GM18505 (cell line): ENCODE measurements around the gene STARD3NL.
"Not testable (repeated sequence)": the region's sequence is repeated elsewhere in the genome, so short reads cannot be mapped to it uniquely, and the experiment has no call there.

ENCODE experiments used
- ATAC-seq: cut with Tn5 transposase; IDR thresholded peaks from one replicate; pipeline ENCODE4 v1.9.1; 2021; ENCODE audit not compliant: unreplicated experiment
- POLR2A ChIP-seq: IDR thresholded peaks from 4 replicates; pipeline ENCODE4 v1.6.1; 2011; ENCODE audit warnings: borderline replicate concordance; ENCODE audit not compliant: insufficient read depth, insufficient read length; ENCODE audit errors: extremely low read depth

Gene STARD3NL

DNA sequence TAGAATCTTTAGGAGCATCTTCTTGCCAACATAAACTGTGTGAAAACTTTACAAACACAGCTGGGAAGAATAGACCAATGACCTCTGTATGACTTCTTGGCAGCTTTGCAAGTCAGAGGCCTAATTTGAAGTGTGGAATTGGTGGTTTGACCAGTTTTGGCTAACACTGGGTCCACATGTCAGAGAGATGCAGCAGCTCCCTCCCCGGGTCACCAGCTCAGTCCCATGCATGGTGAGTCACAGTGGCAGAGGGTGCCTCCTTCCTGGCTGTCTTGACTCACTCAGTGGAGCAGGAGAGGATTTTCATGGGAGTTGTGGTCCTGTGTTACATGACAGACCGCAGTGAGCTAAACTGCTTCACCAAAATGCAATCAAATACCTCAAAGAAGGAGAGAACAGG, 8.2 kb upstream of the STARD3NL start:
- no peak for TF ChIP-seq POLR2A
- no peak for ATAC-seq

DNA sequence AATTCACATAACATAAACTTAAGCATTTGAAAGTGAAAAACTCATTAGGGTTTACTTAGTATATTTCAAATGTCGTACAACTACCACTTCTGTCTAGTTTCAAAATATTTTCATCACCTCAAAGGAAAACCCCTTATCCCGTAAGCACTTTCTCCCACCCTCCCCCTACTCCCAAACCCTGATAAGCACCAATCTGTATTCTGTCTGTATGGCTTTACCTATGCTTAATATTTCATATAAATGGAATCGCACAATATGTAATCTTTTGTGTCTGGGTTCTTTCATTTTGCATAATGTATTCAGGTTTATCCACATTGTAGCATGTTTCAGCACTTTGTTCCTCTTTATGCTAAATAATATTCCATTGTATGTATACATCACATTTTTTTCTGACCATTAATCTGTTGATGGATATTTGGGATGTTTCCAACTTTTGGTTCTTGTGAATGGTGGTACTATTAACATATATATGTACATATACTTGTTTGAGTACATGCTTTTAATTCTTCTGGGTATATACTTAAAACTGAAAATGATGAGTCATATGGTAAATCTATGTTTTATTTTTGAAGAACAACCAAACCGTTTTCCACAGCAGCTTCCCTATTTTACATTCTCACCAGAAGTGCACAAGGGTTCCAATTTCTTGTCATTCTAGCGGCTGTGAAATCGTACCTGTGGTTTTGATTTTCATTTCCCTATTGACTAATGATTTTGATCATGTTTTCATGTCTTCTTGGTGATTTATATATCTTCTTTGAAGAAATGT, 6.2 kb upstream of the STARD3NL start:
- ATAC-seq: peak; percentile 65
- TF ChIP-seq POLR2A: no peak

DNA sequence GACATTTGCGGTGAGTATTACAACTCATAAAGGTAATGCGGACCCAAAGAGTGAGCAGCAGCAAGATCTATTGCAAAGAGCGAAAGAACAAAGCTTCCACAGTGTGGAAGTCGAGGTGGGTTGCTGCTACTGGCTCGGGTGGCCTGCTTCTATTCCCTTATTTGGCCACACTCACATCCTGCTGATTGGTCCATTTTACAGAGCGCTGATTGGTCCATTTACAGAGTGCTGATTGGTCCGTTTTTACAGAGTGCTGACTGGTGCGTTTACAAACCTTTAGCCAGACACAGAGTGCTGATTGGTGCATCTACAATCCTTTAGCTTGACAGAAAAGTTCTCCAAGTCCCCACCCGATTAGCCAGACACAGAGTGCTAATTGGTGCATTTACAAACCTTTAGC, 2.5 kb upstream of the STARD3NL start:
- ATAC-seq: not testable (repeated sequence)

DNA sequence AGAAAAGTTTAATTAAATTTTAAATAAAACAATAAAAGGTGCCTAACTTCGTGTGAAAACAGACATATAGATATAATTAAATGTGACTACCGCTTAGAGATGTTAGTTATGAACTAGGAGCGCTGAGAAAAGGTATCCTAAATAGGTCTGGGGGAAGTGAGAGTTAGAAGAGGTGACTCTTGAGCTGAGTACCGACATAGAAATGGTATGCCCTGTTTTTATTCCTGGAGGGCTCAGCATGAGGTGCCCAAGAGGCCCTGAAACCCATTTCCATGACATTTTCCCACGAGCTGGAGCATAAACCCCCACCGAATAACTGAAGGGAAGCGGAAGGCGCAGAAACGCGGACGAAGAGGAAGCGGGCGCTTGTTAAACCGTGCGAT, 433 bp upstream of the STARD3NL start:
- no peak for TF ChIP-seq POLR2A
- ATAC-seq: peak; percentile 5

DNA sequence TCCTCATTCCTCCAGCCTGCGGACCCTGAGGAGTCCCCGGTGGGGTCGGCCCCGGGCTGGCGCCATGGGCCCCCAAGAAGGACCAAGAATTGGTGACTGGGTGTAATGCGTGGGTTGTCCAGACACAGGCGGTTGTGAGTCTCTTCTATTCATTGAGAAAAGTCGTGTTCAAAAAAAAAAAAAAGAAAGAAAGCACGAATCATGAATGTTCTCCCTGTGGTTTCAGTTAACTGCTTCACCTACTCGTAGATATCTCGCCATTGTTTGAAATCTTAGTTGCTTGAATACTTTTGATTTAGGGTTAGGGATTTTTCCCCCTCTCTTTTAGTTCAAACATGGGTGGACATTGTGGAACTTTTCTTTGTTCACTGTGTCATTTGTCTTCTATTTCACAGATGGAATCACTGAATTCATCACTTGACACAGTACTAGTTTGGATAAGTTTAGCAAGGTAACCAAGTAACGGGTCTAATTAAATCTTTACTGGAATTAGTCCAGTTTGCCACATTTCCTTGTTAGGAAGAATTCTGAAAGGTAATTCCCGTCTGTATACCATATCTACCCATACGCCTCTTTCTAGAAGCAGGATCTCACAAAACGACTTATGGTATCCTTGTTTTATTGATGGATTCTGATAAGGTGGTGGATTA, 775 bp downstream of the STARD3NL start:
- TF ChIP-seq POLR2A: no peak
- peak; percentile 29 for ATAC-seq

DNA sequence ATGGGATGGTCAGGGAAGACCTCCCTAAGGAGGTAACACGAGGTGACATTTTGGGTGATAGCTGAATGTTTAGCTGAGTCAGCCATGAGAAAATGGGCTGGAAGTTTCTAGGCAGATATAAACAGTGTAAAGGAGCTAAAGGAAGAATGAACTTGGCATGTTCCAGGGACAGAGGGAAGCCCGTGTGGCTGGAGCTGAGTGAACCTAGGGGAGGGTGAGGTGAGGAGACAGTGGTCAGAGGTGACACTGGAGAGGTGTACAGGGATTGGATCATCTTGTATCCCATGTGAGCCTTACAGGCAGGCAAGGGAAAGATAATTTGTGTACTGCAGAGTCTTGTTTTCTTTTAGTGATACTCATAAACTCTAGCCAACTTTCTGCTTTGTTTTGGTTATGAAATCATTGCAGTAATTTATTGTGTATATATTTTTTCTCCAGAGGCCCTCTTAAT, 1.8 kb downstream of the STARD3NL start:
- no peak for ATAC-seq
- no peak for TF ChIP-seq POLR2A

DNA sequence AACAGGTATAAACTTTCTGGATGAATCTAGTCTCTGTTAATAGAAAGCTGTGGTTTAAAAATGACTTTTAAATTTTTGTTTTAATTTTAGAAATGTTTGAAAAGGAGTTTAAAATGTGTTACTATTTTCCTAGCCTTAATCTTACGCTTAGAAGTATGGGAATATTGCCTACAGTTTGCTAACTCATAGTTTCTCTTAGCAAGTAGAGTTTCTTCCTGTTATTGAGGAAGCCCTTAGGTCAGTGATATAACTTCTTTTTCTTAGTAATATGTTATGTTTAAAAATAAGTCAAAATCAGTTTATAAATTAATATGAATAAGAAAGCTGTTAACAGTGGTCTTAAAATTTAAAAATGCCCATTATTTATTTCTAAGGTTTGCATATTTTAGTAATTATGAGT, 3.1 kb downstream of the STARD3NL start:
- no peak for TF ChIP-seq POLR2A
- no peak for ATAC-seq

DNA sequence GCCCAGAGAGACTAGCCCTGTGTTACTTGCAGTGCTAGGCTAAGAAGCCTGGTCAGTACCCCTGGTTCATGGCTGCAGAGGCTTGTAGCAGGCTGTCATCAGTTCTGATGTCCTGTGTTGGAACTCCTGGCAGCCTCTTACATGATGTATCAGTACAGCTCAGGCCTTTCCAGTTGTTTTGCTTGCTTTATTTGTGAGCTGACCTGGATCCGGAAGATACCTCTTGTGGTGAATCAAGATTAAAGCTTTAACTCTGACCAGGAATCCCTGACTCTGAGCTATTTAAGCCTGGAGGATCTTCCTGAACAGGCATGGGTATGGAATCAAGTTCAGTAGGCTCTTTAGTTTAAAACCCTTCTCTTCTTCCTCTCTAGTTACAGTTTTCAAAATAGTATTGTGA, 4.4 kb downstream of the STARD3NL start:
- no peak for ATAC-seq
- no peak for TF ChIP-seq POLR2A

DNA sequence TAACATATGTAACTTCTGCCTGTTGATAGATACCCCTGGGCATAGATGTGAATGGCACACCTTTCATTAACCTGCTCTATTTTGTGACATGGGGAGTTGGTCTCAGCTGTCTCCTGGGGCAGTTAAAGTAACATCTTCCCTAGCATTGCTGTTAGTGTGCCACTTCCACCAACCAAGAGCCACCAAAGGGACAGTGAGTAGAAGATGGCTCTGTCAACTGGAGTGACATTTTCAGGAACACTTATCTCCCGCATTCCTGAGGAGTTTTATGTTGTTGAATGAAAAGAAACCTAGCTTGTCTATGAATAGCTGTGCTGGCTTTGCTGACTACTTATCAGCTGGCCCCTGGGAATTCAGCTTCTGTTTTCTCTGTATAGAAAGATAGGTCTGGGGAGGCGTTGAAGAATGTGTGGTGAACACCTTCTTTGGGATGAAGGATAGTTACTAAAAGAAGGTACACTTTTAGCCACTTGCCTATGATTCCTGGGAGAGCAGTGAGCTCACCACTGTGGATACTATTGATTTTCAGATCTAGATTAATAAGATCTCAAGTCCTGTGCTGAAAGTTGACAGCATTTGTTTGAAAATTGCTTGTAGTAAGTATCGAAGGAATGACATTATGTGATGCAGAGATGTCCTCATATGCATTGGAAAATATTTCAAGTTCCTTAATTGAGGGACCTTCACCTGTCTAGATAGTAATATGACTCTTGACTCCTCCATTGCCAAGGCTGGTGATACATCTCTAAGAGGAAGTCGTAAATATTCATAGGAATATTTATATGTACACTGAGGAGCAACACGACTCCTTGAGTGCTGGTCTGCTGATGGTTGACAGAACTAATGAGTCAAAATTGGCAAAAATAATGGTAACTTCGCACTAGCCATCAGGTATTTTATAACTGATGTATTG, 7.6 kb downstream of the STARD3NL start:
- no peak for ATAC-seq
- no peak for TF ChIP-seq POLR2A

DNA sequence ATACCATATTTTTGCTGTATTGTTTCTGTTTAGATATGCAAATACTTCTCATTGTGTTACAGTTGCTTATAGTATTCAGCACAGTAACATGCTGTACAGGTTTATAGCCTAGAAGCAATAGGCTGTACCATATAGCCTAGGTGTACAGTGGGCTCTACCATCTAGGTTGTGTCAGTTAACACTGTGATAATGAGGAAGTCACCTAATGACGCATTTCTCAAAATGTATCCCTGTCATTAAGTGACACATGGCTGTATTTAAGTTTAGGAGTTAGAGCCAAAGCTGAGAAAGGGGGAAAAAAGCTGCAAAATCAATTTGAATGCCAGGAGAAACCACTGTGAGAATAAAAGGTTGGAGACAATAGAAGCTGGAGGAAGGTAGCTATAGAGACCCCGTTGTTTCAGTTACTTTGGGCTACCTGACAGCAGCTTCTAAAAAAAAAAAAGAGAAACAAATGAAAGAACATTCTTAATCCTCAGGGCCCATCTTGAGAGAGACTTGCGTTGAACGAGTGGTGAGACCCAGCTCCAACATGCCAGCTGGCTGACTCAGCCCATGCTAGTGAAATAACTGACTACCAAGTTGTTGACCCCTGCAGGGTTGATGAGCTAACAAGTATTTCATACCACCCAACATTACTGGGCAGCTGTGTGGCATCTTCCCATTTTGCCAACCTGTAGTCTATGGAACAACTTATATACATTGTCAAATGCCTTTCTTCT, 8.7 kb downstream of the STARD3NL start:
- no peak for ATAC-seq
- TF ChIP-seq POLR2A: no peak

DNA sequence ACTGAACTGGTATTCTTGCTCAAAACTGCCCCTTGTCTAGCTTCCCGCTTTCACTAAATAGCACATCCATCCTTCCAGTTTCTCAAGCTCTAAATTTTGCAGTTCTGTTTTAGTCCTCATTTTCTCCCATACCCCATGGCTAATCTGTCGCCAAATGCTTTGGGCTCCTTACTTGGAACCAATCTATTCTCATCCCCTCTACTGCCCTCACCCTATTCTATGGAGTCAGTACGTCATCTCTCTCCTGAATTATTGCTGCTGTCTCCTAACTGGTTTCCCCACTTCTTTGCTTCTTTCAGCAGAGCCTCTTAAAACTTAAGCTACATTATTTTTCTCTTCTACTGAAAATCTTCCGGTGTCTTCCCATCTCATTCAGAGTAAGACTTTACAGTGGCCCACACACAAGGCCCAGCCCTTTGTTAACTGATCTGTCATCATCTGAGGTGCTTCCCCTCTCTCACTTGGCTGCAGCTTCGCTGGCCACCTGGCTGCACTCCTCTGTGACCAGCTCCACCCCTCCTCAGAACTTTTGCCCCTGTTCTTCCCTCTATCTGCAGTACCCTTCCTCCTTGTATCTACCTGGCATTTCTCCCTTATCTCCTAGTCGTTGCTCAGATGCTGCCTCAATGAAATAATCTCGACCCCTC, 9.9 kb downstream of the STARD3NL start:
- no peak for TF ChIP-seq POLR2A
- ATAC-seq: peak; percentile 80

DNA sequence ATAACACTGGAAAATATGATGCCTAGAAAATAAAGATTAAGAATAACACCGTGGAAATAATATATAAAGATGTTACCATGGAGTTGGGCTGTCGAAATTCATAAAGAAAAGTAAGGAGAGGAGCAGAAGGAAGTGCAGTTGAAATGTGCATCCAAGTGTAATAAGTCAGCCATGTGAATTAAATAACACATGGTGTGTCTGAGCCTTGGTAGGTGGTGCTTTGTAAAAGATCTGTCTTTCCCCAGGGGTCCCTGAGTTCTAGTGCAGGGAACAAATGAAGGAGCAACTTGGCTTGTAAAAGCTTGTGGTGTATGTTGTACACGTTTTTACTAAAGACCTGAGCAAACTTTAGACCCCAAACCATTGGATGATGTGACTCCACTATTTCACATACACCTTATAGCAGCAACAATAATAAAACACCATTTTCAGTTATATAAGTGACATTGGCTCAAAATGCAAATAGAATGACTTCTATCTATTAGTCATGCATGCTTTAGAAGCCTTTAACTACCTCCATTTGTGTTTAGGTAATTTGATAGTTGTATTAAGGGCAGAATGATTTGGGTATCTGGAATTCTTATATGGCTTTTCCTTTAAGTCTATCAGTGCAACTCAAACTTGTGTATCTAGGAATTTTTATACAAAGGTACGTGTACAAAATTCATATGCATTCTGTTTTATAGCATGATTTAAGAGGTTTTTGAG, 11.3 kb downstream of the STARD3NL start:
- ATAC-seq: no peak

More for the DNA sequence above, 11.3 kb downstream of the STARD3NL start:
- no peak for TF ChIP-seq POLR2A
